Retinal pigment epithelial cell (primary cell): ENCODE data around the gene EYA4.

Experiments used
- DNase-seq: peaks from one replicate; pipeline ENCODE4 v3.0.0-alpha.2; 2010; ENCODE audit warnings: low read depth
- H3K4me3 ChIP-seq: 2 replicates; pipeline ENCODE4 v1.5.1; 2011; ENCODE audit warnings: mild to moderate bottlenecking, low read length, control low read depth, moderate library complexity
- TF ChIP-seq, protein P1 (sequence below): conservative IDR thresholded peaks from 2 replicates; pipeline ENCODE4 v1.5.1; 2011; ENCODE audit warnings: low read depth, low read length, control low read depth, inconsistent platforms

Gene EYA4

DNA sequence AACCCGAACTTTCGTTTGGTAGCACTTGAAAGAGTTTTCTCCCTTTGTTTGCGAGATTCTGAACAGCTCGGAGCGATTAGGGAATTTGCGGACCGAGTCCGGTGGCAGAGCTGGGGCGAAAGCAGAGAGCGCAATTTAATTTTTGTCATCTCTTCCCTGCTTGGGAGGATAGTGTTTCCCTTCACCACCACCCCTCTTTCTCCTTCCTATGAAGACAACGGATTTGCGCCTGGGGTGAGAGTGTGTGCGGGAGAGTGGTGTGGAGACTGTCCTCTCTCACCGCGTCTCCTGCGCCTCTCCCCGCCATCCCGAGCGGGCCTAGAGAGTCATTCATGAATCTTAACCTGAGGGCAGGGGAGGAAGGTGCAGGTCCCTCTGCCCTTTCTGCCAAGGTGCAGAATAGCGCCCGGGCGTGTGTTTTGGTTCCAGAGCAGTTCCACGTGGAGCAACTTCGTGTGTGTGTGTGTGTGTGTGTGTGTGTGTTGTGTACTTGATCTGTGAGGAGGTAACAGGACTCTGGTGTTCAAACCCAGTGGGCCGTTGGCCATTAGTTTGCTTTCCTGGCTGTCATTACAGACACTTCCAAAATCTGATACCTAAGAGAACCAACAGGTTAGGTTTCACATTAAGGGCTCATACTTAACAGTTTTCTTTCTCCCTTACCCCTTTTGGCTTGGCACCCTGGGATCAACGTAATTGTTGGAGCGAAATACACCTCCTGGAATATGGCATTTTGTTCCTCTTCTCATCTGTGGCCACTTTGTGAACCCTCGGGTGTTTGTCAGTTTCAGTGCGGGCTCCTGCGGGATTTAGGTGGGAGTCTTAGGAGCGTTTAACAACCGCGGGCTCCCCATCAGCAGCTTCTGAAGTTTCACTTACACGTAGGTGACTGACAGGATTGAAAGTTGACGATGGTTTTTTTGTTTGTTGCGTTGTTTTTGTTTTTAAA lies 1.8 kb downstream of the EYA4 start:
- H3K4me3 ChIP-seq, result peak overlapping the region; percentile 66
- DNase-seq, result no peak
- TF ChIP-seq, protein P1, sequence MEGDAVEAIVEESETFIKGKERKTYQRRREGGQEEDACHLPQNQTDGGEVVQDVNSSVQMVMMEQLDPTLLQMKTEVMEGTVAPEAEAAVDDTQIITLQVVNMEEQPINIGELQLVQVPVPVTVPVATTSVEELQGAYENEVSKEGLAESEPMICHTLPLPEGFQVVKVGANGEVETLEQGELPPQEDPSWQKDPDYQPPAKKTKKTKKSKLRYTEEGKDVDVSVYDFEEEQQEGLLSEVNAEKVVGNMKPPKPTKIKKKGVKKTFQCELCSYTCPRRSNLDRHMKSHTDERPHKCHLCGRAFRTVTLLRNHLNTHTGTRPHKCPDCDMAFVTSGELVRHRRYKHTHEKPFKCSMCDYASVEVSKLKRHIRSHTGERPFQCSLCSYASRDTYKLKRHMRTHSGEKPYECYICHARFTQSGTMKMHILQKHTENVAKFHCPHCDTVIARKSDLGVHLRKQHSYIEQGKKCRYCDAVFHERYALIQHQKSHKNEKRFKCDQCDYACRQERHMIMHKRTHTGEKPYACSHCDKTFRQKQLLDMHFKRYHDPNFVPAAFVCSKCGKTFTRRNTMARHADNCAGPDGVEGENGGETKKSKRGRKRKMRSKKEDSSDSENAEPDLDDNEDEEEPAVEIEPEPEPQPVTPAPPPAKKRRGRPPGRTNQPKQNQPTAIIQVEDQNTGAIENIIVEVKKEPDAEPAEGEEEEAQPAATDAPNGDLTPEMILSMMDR, result no peak

- TF ChIP-seq, protein P1, result no peak
Observed at GRCh38 chr6:133243723-133244305, 2.7 kb downstream of the EYA4 start.

DNA sequence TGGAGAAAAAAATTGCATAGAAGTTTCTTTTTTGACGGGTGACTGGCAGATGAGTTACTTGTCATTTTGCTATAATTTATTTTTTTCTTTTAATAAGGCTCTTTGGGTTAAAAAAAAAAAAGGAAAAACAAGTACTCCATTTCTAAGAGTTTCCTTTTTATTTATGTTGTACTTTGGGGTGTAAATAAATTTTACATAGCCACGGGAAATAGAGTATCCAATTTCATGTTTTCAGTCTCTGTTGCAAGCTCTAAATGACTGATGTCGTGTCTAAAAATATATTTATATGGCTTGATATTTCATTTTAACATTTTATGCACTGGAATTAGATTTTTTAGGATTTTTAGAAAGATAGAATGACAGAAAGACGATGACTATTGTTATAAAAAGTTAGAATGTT lies 3.4 kb downstream of the EYA4 start:
- DNase-seq, result no peak
- TF ChIP-seq, protein P1, result no peak
- no peak overlapping the region for H3K4me3 ChIP-seq

More at GRCh38 chr6:133243723-133244305, 2.7 kb downstream of the EYA4 start:
- no peak overlapping the region for H3K4me3 ChIP-seq
- no peak for DNase-seq

- DNase-seq, result no peak
- TF ChIP-seq, protein P1, result no peak
- no peak overlapping the region for H3K4me3 ChIP-seq
Observed at GRCh38 chr6:133245007-133245406, 3.9 kb downstream of the EYA4 start.

- TF ChIP-seq, protein P1, result no peak
- H3K4me3 ChIP-seq, result no peak overlapping the region
- no peak for DNase-seq
Observed at GRCh38 chr6:133245422-133245903, 4.3 kb downstream of the EYA4 start.

GRCh38 chr6:133247581-133247980 lies 6.4 kb downstream of the EYA4 start:
- no peak for DNase-seq
- H3K4me3 ChIP-seq, result no peak overlapping the region
- TF ChIP-seq, protein P1, result no peak
